SK-N-SH treated with all-trans-retinoic acid at 6 μM for 48 hours (cell line): Measurements from ENCODE around the gene PHF11.

ENCODE experiments used
- ATAC-seq: fragments of 200-7000 bp; cut with Tn5 transposase; 3 replicates; pipeline ENCODE4 v1.9.1; 2020; ENCODE audit warnings: mild to moderate bottlenecking, moderate library complexity
- ARNTL ChIP-seq: fragments of 450-650 bp; formaldehyde crosslinking; IDR thresholded peaks from 2 replicates; pipeline ENCODE4 v1.5.0; 2020; ENCODE audit warnings: low read depth, mild to moderate bottlenecking, moderate library complexity, borderline replicate concordance
- BACH2 ChIP-seq: fragments of 250-450 bp; sonication (Bioruptor Pico); IDR thresholded peaks from 2 replicates; pipeline ENCODE4 v1.9.0; 2021; ENCODE audit warnings: mild to moderate bottlenecking, borderline replicate concordance
- CSDC2 ChIP-seq: fragments of 250-450 bp; sonication (Bioruptor Pico); IDR thresholded peaks from 2 replicates; pipeline ENCODE4 v1.5.0; 2020; ENCODE audit warnings: mild to moderate bottlenecking, moderate library complexity
- ESRRG ChIP-seq: fragments of 250-450 bp; sonication (Bioruptor Pico); IDR thresholded peaks from 2 replicates; pipeline ENCODE4 v1.6.1; 2021; ENCODE audit warnings: mild to moderate bottlenecking
- GLIS3 ChIP-seq: fragments of 250-450 bp; sonication (Bioruptor Pico); IDR thresholded peaks from 2 replicates; pipeline ENCODE4 v1.5.0; 2020; ENCODE audit warnings: mild to moderate bottlenecking, moderate library complexity
- ISL1 ChIP-seq: fragments of 250-450 bp; sonication (Bioruptor Pico); IDR thresholded peaks from 2 replicates; pipeline ENCODE4 v2.1.2; 2022; ENCODE audit warnings: mild to moderate bottlenecking, moderate library complexity
- OSR1 ChIP-seq: fragments of 250-450 bp; sonication (Bioruptor Pico); IDR thresholded peaks from 2 replicates; pipeline ENCODE4 v1.8.0; 2022; ENCODE audit warnings: moderate library complexity, mild to moderate bottlenecking, inconsistent platforms
- PATZ1 ChIP-seq: fragments of 250-450 bp; sonication (Bioruptor Pico); IDR thresholded peaks from 2 replicates; pipeline ENCODE4 v1.8.0; 2020; ENCODE audit warnings: mild to moderate bottlenecking, moderate library complexity, borderline replicate concordance
- PPARA ChIP-seq: fragments of 250-450 bp; sonication (Bioruptor Pico); IDR thresholded peaks from 2 replicates; pipeline ENCODE4 v1.5.0; 2020; ENCODE audit warnings: mild to moderate bottlenecking, borderline replicate concordance
- RARB ChIP-seq: fragments of 250-450 bp; sonication (Bioruptor Pico); IDR thresholded peaks from 2 replicates; pipeline ENCODE4 v1.8.0; 2021; ENCODE audit warnings: mild to moderate bottlenecking, moderate library complexity
- SNAI2 ChIP-seq: fragments of 250-450 bp; sonication (Bioruptor Pico); IDR thresholded peaks from 2 replicates; pipeline ENCODE4 v1.5.0; 2020; ENCODE audit warnings: mild to moderate bottlenecking, moderate library complexity
- TCF4 ChIP-seq: fragments of 250-450 bp; sonication (Bioruptor Pico); IDR thresholded peaks from 2 replicates; pipeline ENCODE4 v1.8.0; 2021; ENCODE audit warnings: mild to moderate bottlenecking, moderate library complexity, borderline replicate concordance
- TOX ChIP-seq: fragments of 250-450 bp; sonication (Bioruptor Pico); IDR thresholded peaks from 2 replicates; pipeline ENCODE4 v1.8.0; 2021; ENCODE audit warnings: mild to moderate bottlenecking, moderate library complexity, borderline replicate concordance
- ZC3H10 ChIP-seq: fragments of 250-450 bp; sonication (Bioruptor Pico); IDR thresholded peaks from 2 replicates; pipeline ENCODE4 v1.5.1; 2021; ENCODE audit warnings: mild to moderate bottlenecking, moderate library complexity
- ZFP3 ChIP-seq: fragments of 250-450 bp; sonication (Bioruptor Pico); IDR thresholded peaks from 2 replicates; pipeline ENCODE4 v1.5.0; 2020; ENCODE audit warnings: mild to moderate bottlenecking, moderate library complexity
- ZFP30 ChIP-seq: fragments of 450-650 bp; formaldehyde crosslinking; IDR thresholded peaks from 2 replicates; pipeline ENCODE4 v1.5.0; 2022; ENCODE audit warnings: mild to moderate bottlenecking, moderate library complexity
- ZNF565 ChIP-seq: fragments of 450-650 bp; formaldehyde crosslinking; conservative IDR thresholded peaks from 2 replicates; pipeline ENCODE4 v1.5.0; 2020; ENCODE audit warnings: low read depth, mild to moderate bottlenecking, moderate library complexity
- ZNF70 ChIP-seq: fragments of 450-650 bp; formaldehyde crosslinking; IDR thresholded peaks from 2 replicates; pipeline ENCODE4 v1.5.0; 2020; ENCODE audit warnings: mild to moderate bottlenecking, moderate library complexity
- ZNF8 ChIP-seq: fragments of 450-650 bp; formaldehyde crosslinking; IDR thresholded peaks from 2 replicates; pipeline ENCODE4 v1.5.0; 2020; ENCODE audit warnings: mild to moderate bottlenecking, moderate library complexity
- TF ChIP-seq, protein P1 (sequence below): fragments of 250-450 bp; sonication (Bioruptor Pico); IDR thresholded peaks from 2 replicates; pipeline ENCODE4 v1.8.0; 2021; ENCODE audit warnings: low read depth, mild to moderate bottlenecking, moderate library complexity, borderline replicate concordance
- TF ChIP-seq, protein P2 (sequence below): fragments of 250-450 bp; sonication (Bioruptor Pico); IDR thresholded peaks from 2 replicates; pipeline ENCODE4 v1.5.1; 2020; ENCODE audit warnings: low read depth, mild to moderate bottlenecking, moderate library complexity
- TF ChIP-seq, protein P3 (sequence below): fragments of 250-450 bp; sonication (Bioruptor Pico); IDR thresholded peaks from 2 replicates; pipeline ENCODE4 v1.5.0; 2020; ENCODE audit warnings: mild to moderate bottlenecking, moderate library complexity
- TF ChIP-seq, protein P4 (sequence below): fragments of 250-450 bp; sonication (Bioruptor Pico); IDR thresholded peaks from 2 replicates; pipeline ENCODE4 v1.5.1; 2021; ENCODE audit warnings: mild to moderate bottlenecking, moderate library complexity

PHF11 gene

DNA sequence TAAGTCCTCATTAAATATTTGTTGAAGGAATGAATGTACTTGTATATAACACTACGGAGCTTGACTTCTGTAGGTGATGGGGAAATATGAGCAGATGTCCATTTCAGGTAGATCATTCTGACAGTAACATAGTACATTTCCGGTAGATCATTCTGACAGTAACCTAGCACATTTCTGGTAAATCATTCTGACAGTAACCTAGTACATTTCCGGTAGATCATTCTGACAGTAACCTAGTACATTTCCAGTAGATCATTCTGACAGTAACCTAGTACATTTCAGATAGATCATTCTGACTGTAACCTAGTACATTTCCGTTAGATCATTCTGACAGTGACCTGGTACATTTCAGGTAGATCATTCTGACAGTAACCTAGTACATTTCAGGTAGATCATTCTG lies 2.5 kb downstream of the PHF11 start:
- no peak for TF ChIP-seq CSDC2
- TF ChIP-seq ESRRG (CRISPR knock-in tag) = no peak
- no peak for TF ChIP-seq SNAI2 (CRISPR knock-in tag)
- TF ChIP-seq, protein P1, sequence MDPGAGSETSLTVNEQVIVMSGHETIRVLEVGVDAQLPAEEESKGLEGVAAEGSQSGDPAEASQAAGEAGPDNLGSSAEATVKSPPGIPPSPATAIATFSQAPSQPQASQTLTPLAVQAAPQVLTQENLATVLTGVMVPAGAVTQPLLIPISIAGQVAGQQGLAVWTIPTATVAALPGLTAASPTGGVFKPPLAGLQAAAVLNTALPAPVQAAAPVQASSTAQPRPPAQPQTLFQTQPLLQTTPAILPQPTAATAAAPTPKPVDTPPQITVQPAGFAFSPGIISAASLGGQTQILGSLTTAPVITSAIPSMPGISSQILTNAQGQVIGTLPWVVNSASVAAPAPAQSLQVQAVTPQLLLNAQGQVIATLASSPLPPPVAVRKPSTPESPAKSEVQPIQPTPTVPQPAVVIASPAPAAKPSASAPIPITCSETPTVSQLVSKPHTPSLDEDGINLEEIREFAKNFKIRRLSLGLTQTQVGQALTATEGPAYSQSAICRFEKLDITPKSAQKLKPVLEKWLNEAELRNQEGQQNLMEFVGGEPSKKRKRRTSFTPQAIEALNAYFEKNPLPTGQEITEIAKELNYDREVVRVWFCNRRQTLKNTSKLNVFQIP = no peak
- TF ChIP-seq PATZ1 (CRISPR knock-in tag) = no peak
- no peak for TF ChIP-seq GLIS3 (CRISPR knock-in tag)
- TF ChIP-seq TOX = no peak
- TF ChIP-seq ISL1 (CRISPR knock-in tag) = no peak
- no peak for TF ChIP-seq ZC3H10 (CRISPR knock-in tag)
- no peak for TF ChIP-seq ZFP30 (CRISPR knock-in tag)
- TF ChIP-seq OSR1 (CRISPR knock-in tag) = no peak
- TF ChIP-seq ARNTL (CRISPR knock-in tag) = no peak
- TF ChIP-seq, protein P2, sequence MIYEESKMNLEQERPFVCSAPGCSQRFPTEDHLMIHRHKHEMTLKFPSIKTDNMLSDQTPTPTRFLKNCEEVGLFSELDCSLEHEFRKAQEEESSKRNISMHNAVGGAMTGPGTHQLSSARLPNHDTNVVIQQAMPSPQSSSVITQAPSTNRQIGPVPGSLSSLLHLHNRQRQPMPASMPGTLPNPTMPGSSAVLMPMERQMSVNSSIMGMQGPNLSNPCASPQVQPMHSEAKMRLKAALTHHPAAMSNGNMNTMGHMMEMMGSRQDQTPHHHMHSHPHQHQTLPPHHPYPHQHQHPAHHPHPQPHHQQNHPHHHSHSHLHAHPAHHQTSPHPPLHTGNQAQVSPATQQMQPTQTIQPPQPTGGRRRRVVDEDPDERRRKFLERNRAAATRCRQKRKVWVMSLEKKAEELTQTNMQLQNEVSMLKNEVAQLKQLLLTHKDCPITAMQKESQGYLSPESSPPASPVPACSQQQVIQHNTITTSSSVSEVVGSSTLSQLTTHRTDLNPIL (CRISPR knock-in tag) = no peak
- TF ChIP-seq, protein P3, sequence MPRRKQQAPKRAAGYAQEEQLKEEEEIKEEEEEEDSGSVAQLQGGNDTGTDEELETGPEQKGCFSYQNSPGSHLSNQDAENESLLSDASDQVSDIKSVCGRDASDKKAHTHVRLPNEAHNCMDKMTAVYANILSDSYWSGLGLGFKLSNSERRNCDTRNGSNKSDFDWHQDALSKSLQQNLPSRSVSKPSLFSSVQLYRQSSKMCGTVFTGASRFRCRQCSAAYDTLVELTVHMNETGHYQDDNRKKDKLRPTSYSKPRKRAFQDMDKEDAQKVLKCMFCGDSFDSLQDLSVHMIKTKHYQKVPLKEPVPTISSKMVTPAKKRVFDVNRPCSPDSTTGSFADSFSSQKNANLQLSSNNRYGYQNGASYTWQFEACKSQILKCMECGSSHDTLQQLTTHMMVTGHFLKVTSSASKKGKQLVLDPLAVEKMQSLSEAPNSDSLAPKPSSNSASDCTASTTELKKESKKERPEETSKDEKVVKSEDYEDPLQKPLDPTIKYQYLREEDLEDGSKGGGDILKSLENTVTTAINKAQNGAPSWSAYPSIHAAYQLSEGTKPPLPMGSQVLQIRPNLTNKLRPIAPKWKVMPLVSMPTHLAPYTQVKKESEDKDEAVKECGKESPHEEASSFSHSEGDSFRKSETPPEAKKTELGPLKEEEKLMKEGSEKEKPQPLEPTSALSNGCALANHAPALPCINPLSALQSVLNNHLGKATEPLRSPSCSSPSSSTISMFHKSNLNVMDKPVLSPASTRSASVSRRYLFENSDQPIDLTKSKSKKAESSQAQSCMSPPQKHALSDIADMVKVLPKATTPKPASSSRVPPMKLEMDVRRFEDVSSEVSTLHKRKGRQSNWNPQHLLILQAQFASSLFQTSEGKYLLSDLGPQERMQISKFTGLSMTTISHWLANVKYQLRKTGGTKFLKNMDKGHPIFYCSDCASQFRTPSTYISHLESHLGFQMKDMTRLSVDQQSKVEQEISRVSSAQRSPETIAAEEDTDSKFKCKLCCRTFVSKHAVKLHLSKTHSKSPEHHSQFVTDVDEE (CRISPR knock-in tag) = no peak
- no peak for TF ChIP-seq ZNF8 (CRISPR knock-in tag)
- no peak for TF ChIP-seq RARB (CRISPR knock-in tag)
- TF ChIP-seq PPARA (CRISPR knock-in tag) = no peak
- TF ChIP-seq TCF4 (CRISPR knock-in tag) = no peak
- TF ChIP-seq ZNF70 (CRISPR knock-in tag) = no peak
- ATAC-seq = no peak

- TF ChIP-seq ARNTL (CRISPR knock-in tag) (no peak), TCF4 (CRISPR knock-in tag) (no peak)
Measured at GRCh38 chr13:49499889-49500660, 4.3 kb downstream of the PHF11 start.

DNA sequence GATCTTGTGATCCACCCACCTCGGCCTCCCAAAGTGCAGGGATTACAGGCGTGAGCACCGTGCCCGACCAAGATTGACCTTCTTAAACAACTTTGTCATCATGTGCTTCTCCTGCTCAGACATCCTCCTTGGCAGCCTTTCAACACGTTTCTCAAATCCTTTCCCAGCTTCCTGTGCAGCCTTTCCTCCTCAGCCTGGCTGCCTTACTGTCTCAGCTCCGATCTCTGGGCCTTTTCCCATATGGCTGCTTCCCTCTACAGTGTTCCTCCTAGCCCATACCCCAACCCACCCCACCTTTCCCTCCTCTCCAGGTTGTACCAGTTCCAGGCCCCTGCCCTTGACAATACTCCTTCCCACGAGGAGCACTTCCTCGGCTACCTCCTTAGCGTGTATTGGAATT lies 7.2 kb downstream of the PHF11 start:
- ATAC-seq = no peak
- TF ChIP-seq ZNF70 (CRISPR knock-in tag) (no peak), RARB (CRISPR knock-in tag) (no peak), ZNF565 (CRISPR knock-in tag) (no peak)

More at GRCh38 chr13:49499889-49500660, 4.3 kb downstream of the PHF11 start:
- peak; percentile 53 for ATAC-seq

GRCh38 chr13:49503951-49504350 lies 8.2 kb downstream of the PHF11 start:
- ATAC-seq = no peak
- no peak for TF ChIP-seq RARB (CRISPR knock-in tag)
- TF ChIP-seq, protein P3 (CRISPR knock-in tag) = no peak
- no peak for TF ChIP-seq ZNF70 (CRISPR knock-in tag)
- TF ChIP-seq, protein P4, sequence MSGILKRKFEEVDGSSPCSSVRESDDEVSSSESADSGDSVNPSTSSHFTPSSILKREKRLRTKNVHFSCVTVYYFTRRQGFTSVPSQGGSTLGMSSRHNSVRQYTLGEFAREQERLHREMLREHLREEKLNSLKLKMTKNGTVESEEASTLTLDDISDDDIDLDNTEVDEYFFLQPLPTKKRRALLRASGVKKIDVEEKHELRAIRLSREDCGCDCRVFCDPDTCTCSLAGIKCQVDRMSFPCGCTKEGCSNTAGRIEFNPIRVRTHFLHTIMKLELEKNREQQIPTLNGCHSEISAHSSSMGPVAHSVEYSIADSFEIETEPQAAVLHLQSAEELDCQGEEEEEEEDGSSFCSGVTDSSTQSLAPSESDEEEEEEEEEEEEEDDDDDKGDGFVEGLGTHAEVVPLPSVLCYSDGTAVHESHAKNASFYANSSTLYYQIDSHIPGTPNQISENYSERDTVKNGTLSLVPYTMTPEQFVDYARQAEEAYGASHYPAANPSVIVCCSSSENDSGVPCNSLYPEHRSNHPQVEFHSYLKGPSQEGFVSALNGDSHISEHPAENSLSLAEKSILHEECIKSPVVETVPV (CRISPR knock-in tag) = no peak
- TF ChIP-seq ISL1 (CRISPR knock-in tag) = no peak
- TF ChIP-seq GLIS3 (CRISPR knock-in tag) = no peak
- TF ChIP-seq PPARA (CRISPR knock-in tag) = no peak
- no peak for TF ChIP-seq BACH2
- TF ChIP-seq ZNF8 (CRISPR knock-in tag) = no peak
- no peak for TF ChIP-seq ZNF565 (CRISPR knock-in tag)
- no peak for TF ChIP-seq ZC3H10 (CRISPR knock-in tag)
- no peak for TF ChIP-seq ARNTL (CRISPR knock-in tag)
- no peak for TF ChIP-seq CSDC2
- no peak for TF ChIP-seq ZFP3 (CRISPR knock-in tag)
- no peak for TF ChIP-seq OSR1 (CRISPR knock-in tag)
- no peak for TF ChIP-seq ZFP30 (CRISPR knock-in tag)
- no peak for TF ChIP-seq TOX
